Mononuclear cell (primary cell): ENCODE results near the gene RCAN2. TPM values are rescaled to one million over a fixed set of nuclear protein-coding genes. Genes with fewer than 3 reads are reported as not detected.
"Not testable (repeated sequence)": the region's sequence is repeated elsewhere in the genome, so short reads cannot be mapped to it uniquely, and the experiment has no call there.

Source experiments
- H3K27me3 ChIP-seq: 2 replicates; pipeline ENCODE4 v1.6.0; 2011; ENCODE audit warnings: low read length, control low read depth; ENCODE audit not compliant: insufficient read depth
- H3K4me1 ChIP-seq: 2 replicates; pipeline ENCODE4 v1.5.1; 2011; ENCODE audit warnings: mild to moderate bottlenecking, low read length, control low read depth; ENCODE audit not compliant: insufficient read depth
- H3K4me3 ChIP-seq: 2 replicates; pipeline ENCODE4 v1.5.1; 2011; ENCODE audit warnings: mild to moderate bottlenecking, low read length, moderate library complexity
- H3K9me3 ChIP-seq: 2 replicates; pipeline ENCODE4 v1.5.1; 2011; ENCODE audit warnings: low read depth, mild to moderate bottlenecking, control low read depth, low read length
- total RNA-seq: library from RNA; depleted of rRNA; stranded (reverse); fragments of >200 nt; gene quantifications from one replicate; pipeline ENCODE4 v1.2.3, GENCODE V29; 2012

Gene RCAN2
- total RNA-seq, 1 donor, result not detected

GRCh38 chr6:46367354-46368168 is 123.7 kb downstream of the RCAN2 start:
- H3K9me3 ChIP-seq, result no peaks in the 10 kb centered on the region
- H3K4me3 ChIP-seq, result no peak overlapping the region
- H3K27me3 ChIP-seq, result no peaks in the 10 kb centered on the region
- no peaks in the 10 kb centered on the region for H3K4me1 ChIP-seq

- H3K27me3 ChIP-seq, result no peaks in the 10 kb centered on the region
- H3K9me3 ChIP-seq, result no peaks in the 10 kb centered on the region
- H3K4me3 ChIP-seq, result no peak overlapping the region
- no peaks in the 10 kb centered on the region for H3K4me1 ChIP-seq
These were observed 124.9 kb downstream of the RCAN2 start for GRCh38 chr6:46366190-46366900.

- no peaks in the 10 kb centered on the region for H3K9me3 ChIP-seq
- no peak overlapping the region for H3K4me3 ChIP-seq
- no peaks in the 10 kb centered on the region for H3K27me3 ChIP-seq
These were observed 133.7 kb downstream of the RCAN2 start for GRCh38 chr6:46357591-46357990.

GRCh38 chr6:46356543-46356942 is 134.7 kb downstream of the RCAN2 start:
- no peaks in the 10 kb centered on the region for H3K27me3 ChIP-seq

More at GRCh38 chr6:46357591-46357990, 133.7 kb downstream of the RCAN2 start:
- H3K4me1 ChIP-seq, result peaks cover 4% of the 10 kb centered on the region

GRCh38 chr6:46353528-46353927 is 137.7 kb downstream of the RCAN2 start:
- Histone ChIP-seq H3K4me3 (no peak overlapping the region), H3K27me3 (no peaks in the 10 kb centered on the region), H3K9me3 (no peaks in the 10 kb centered on the region), H3K4me1 (peaks cover 4% of the 10 kb centered on the region)

More at GRCh38 chr6:46356543-46356942, 134.7 kb downstream of the RCAN2 start:
- Histone ChIP-seq H3K4me3 (no peak overlapping the region), H3K4me1 (peaks cover 4% of the 10 kb centered on the region), H3K9me3 (no peaks in the 10 kb centered on the region)

- Histone ChIP-seq H3K4me1 (peaks cover 2% of the 10 kb centered on the region), H3K9me3 (no peaks in the 10 kb centered on the region), H3K4me3 (no peak overlapping the region), H3K27me3 (no peaks in the 10 kb centered on the region)
These were observed 138.5 kb downstream of the RCAN2 start for GRCh38 chr6:46352541-46353268.

- no peaks in the 10 kb centered on the region for H3K9me3 ChIP-seq
- no peak overlapping the region for H3K4me3 ChIP-seq
- no peaks in the 10 kb centered on the region for H3K27me3 ChIP-seq
- no peaks in the 10 kb centered on the region for H3K4me1 ChIP-seq
These were observed 140.5 kb downstream of the RCAN2 start for GRCh38 chr6:46350714-46351113.

- Histone ChIP-seq H3K9me3 (no peaks in the 10 kb centered on the region), H3K27me3 (peaks cover 4% of the 10 kb centered on the region), H3K4me3 (no peak overlapping the region), H3K4me1 (no peaks in the 10 kb centered on the region)
These were observed 143.6 kb downstream of the RCAN2 start for GRCh38 chr6:46347669-46348068.

- H3K9me3 ChIP-seq, result no peaks in the 10 kb centered on the region
- H3K4me3 ChIP-seq, result no peak overlapping the region
These were observed 151.0 kb downstream of the RCAN2 start for GRCh38 chr6:46340246-46340645.

GRCh38 chr6:46338131-46338530 is 153.1 kb downstream of the RCAN2 start:
- peaks cover 3% of the 10 kb centered on the region for H3K27me3 ChIP-seq

More at GRCh38 chr6:46340246-46340645, 151.0 kb downstream of the RCAN2 start:
- Histone ChIP-seq H3K27me3 (peaks cover 4% of the 10 kb centered on the region), H3K4me1 (no peaks in the 10 kb centered on the region)

GRCh38 chr6:46334442-46334841 is 156.8 kb downstream of the RCAN2 start:
- no peak overlapping the region for H3K4me3 ChIP-seq
- no peaks in the 10 kb centered on the region for H3K4me1 ChIP-seq
- H3K9me3 ChIP-seq, result no peaks in the 10 kb centered on the region
- H3K27me3 ChIP-seq, result peaks cover 3% of the 10 kb centered on the region

More at GRCh38 chr6:46338131-46338530, 153.1 kb downstream of the RCAN2 start:
- H3K4me3 ChIP-seq, result no peak overlapping the region
- no peaks in the 10 kb centered on the region for H3K9me3 ChIP-seq
- H3K4me1 ChIP-seq, result no peaks in the 10 kb centered on the region

GRCh38 chr6:46333481-46333880 is 157.8 kb downstream of the RCAN2 start:
- Histone ChIP-seq H3K27me3 (peaks cover 3% of the 10 kb centered on the region), H3K4me3 (no peak overlapping the region), H3K4me1 (no peaks in the 10 kb centered on the region), H3K9me3 (no peaks in the 10 kb centered on the region)

- H3K27me3 ChIP-seq, H3K4me1 ChIP-seq, H3K9me3 ChIP-seq, H3K4me3 ChIP-seq: not testable (repeated sequence)
These were observed 158.8 kb downstream of the RCAN2 start for GRCh38 chr6:46332448-46332847.

GRCh38 chr6:46331461-46331860 is 159.8 kb downstream of the RCAN2 start:
- Histone ChIP-seq H3K4me1 (no peaks in the 10 kb centered on the region), H3K4me3 (no peak overlapping the region), H3K27me3 (peaks cover 3% of the 10 kb centered on the region), H3K9me3 (no peaks in the 10 kb centered on the region)

GRCh38 chr6:46329568-46329967 is 161.7 kb downstream of the RCAN2 start:
- H3K4me3 ChIP-seq, result no peak overlapping the region
- no peaks in the 10 kb centered on the region for H3K4me1 ChIP-seq
- no peaks in the 10 kb centered on the region for H3K9me3 ChIP-seq
- peaks cover 3% of the 10 kb centered on the region for H3K27me3 ChIP-seq
